HepG2 (cell line): Measurements from ENCODE around the gene IRX3. TPM values are rescaled to one million over a fixed set of nuclear protein-coding genes. Genes with fewer than 3 reads are reported as not detected.

Experiments
- CEBPG ChIP-seq: IDR thresholded peaks from 2 replicates; pipeline ENCODE4 v1.6.1; 2016
- CREM ChIP-seq, 2 experiments: sonication (generic) in 1 of 2; formaldehyde crosslinking in 1 of 2; IDR thresholded peaks; 2 replicates each; pipeline versions ENCODE4 v1.4.0 to v1.6.1; 2016 to 2020; ENCODE audit warnings: antibody characterized with exemption in 1 of 2, mild to moderate bottlenecking in 1 of 2, missing genetic modification reagents in 1 of 2
- ELF4 ChIP-seq: sonication (generic); formaldehyde crosslinking; IDR thresholded peaks from 2 replicates; pipeline ENCODE4 v1.5.0; 2020; ENCODE audit warnings: missing genetic modification reagents, mild to moderate bottlenecking, moderate library complexity, borderline replicate concordance
- FOXK1 ChIP-seq: sonication (generic); formaldehyde crosslinking; IDR thresholded peaks from 2 replicates; pipeline ENCODE4 v1.4.0; 2020; ENCODE audit warnings: low read depth, missing genetic modification reagents, borderline replicate concordance
- GATAD1 ChIP-seq: IDR thresholded peaks from 2 replicates; pipeline ENCODE4 v1.6.1; 2016; ENCODE audit warnings: missing genetic modification reagents, missing compliant biosample characterization
- GMEB2 ChIP-seq: IDR thresholded peaks from 2 replicates; pipeline ENCODE4 v1.6.1; 2016; ENCODE audit warnings: missing biosample characterization, missing genetic modification reagents, low read depth
- HMG20B ChIP-seq: conservative IDR thresholded peaks from 2 replicates; pipeline ENCODE4 v1.6.1; 2016; ENCODE audit warnings: missing genetic modification reagents, missing compliant biosample characterization
- PBX3 ChIP-seq: sonication (generic); formaldehyde crosslinking; IDR thresholded peaks from 2 replicates; pipeline ENCODE4 v1.8.1; 2023; ENCODE audit warnings: missing genetic modification reagents, inconsistent platforms, borderline replicate concordance
- PLRG1 ChIP-seq: fragments of 450-650 bp; conservative IDR thresholded peaks from 2 replicates; pipeline ENCODE4 v1.6.1; 2016
- PRPF4 ChIP-seq: fragments of 200-400 bp; formaldehyde crosslinking; IDR thresholded peaks from 2 replicates; pipeline ENCODE4 v1.6.1; 2016; ENCODE audit warnings: low read length, low read depth; ENCODE audit not compliant: poor library complexity, severe bottlenecking
- SNRNP70 ChIP-seq: fragments of 200-400 bp; formaldehyde crosslinking; IDR thresholded peaks from 2 replicates; pipeline ENCODE4 v1.6.1; 2017; ENCODE audit warnings: mild to moderate bottlenecking, low read depth, low read length, moderate library complexity
- THAP7 ChIP-seq: sonication (generic); formaldehyde crosslinking; IDR thresholded peaks from 2 replicates; pipeline ENCODE4 v1.8.1; 2023; ENCODE audit warnings: mild to moderate bottlenecking, missing genetic modification reagents
- ZBTB10 ChIP-seq: sonication (generic); formaldehyde crosslinking; IDR thresholded peaks from 2 replicates; pipeline ENCODE4 v1.4.0; 2020; ENCODE audit warnings: missing genetic modification reagents, borderline replicate concordance
- ZFP36 ChIP-seq: fragments of 150-350 bp; IDR thresholded peaks from 2 replicates; pipeline ENCODE4 v1.6.1; 2018; ENCODE audit warnings: borderline replicate concordance, low read length, low read depth; ENCODE audit not compliant: partially characterized antibody
- ZNF225 ChIP-seq: sonication (generic); formaldehyde crosslinking; IDR thresholded peaks from 2 replicates; pipeline ENCODE4 v1.4.0; 2020; ENCODE audit warnings: mild to moderate bottlenecking, missing genetic modification reagents
- ZNF329 ChIP-seq: sonication (generic); formaldehyde crosslinking; IDR thresholded peaks from 2 replicates; pipeline ENCODE4 v1.9.0; 2021; ENCODE audit warnings: low read depth, mild to moderate bottlenecking, missing genetic modification reagents
- ZNF644 ChIP-seq: IDR thresholded peaks from 2 replicates; pipeline ENCODE4 v1.6.1; 2016; ENCODE audit warnings: low read depth
- ZNF652 ChIP-seq: IDR thresholded peaks from 2 replicates; pipeline ENCODE4 v1.6.1; 2016; ENCODE audit warnings: low read depth, borderline replicate concordance
- polyA plus RNA-seq, 8 experiments: library from polyadenylated mRNA; depleted of rRNA in 3 of 8; stranded (reverse) in 7 of 8; unstranded in 1 of 8; fragments of >200 nt; fragmentation: Illumina TruSeq in 4 of 8; extraction: Trizol in 4 of 8; gene quantifications; 2 replicates each; pipeline versions ENCODE4 v1.2.1 to v1.2.3, GENCODE V29; 2011 to 2016; ENCODE audit warnings: low read depth in 4 of 8, missing spikeins in 1 of 8, mixed read lengths in 1 of 8; ENCODE audit not compliant: insufficient read depth in 1 of 8
- total RNA-seq, 5 experiments: library from RNA; depleted of rRNA; stranded (reverse); fragments of >200 nt; fragmentation: Illumina TruSeq; extraction: Trizol; gene quantifications; 2 replicates each; pipeline ENCODE4 v1.2.3, GENCODE V29; 2016; ENCODE audit warnings: low read depth in 1 of 5
- TF ChIP-seq, protein P1 (sequence below): sonication (generic); formaldehyde crosslinking; IDR thresholded peaks from 2 replicates; pipeline ENCODE4 v1.8.1; 2022; ENCODE audit warnings: low read depth, mild to moderate bottlenecking, missing genetic modification reagents

IRX3 gene
- total and polyA plus RNA-seq, 2 of the 13 experiments (the other 11 are each of a cell fraction or from before 2014, with no cell fraction given), result 9.2 to 16.4 TPM

DNA sequence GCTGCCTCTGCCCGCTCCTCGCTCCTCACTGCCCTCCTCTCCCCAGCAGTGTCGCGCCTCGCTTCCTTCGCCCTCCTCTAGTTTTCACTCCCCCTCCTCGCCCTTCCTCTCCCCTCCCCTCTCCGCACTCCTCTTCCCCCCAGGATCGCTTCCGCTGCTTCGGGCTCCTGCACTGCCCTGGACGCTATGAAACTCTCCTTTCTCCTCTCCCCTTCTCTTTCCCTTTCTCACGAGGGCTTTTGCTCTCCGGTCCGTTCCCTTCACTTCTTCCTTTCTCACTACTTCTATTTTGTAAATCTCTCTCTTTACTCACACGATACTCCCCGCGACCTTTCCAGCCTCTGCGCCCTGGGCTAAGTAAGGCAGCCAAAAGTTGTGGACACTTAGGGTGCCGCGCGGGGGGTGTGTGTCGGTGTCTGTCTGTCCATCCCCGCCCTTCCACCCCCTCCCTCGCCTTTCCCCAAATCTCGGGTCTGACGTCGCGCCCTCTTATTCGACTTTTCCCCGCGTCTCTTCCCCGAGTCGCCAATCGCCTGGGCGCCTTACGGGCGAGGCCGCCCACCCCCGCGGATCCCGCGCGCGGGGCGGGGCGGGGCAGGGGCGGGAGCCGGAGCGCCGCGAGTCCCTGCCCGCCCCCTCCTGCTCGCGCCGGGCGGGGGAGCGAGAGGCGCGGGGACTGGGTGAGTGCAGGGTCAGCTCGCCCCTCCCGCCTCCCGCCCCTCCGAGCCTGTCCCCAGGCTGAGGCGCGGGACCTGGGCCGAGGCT lies at the start of gene IRX3 (continued):
- peak; percentile 74 for TF ChIP-seq CREM (IDR thresholded peaks at IDR 0.05)
- no peak for TF ChIP-seq CREM (CRISPR knock-in tag; IDR thresholded peaks at IDR 0.05)
- TF ChIP-seq GMEB2, result no peak
- no peak for TF ChIP-seq THAP7 (CRISPR knock-in tag)
- TF ChIP-seq GATAD1, result peak; percentile 9; the same call in 1 of the 2 replicates
- no peak for TF ChIP-seq CEBPG (CRISPR knock-in tag)
- TF ChIP-seq HMG20B, result 0 out of 2 replicates have a peak, but pooled peaks have one; percentile 10
- TF ChIP-seq PRPF4, result no peak
- TF ChIP-seq PBX3 (CRISPR knock-in tag), result no peak
- TF ChIP-seq ELF4 (CRISPR knock-in tag), result no peak
- no peak for TF ChIP-seq ZNF644 (CRISPR knock-in tag)
- no peak for TF ChIP-seq ZBTB10 (CRISPR knock-in tag)
- no peak for TF ChIP-seq ZFP36
- no peak for TF ChIP-seq ZNF329 (CRISPR knock-in tag)
- TF ChIP-seq, protein P1, sequence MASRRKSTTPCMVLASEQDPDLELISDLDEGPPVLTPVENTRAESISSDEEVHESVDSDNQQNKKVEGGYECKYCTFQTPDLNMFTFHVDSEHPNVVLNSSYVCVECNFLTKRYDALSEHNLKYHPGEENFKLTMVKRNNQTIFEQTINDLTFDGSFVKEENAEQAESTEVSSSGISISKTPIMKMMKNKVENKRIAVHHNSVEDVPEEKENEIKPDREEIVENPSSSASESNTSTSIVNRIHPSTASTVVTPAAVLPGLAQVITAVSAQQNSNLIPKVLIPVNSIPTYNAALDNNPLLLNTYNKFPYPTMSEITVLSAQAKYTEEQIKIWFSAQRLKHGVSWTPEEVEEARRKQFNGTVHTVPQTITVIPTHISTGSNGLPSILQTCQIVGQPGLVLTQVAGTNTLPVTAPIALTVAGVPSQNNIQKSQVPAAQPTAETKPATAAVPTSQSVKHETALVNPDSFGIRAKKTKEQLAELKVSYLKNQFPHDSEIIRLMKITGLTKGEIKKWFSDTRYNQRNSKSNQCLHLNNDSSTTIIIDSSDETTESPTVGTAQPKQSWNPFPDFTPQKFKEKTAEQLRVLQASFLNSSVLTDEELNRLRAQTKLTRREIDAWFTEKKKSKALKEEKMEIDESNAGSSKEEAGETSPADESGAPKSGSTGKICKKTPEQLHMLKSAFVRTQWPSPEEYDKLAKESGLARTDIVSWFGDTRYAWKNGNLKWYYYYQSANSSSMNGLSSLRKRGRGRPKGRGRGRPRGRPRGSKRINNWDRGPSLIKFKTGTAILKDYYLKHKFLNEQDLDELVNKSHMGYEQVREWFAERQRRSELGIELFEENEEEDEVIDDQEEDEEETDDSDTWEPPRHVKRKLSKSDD (CRISPR knock-in tag), result peak; percentile 44; the same call in 1 of the 2 replicates
- TF ChIP-seq PLRG1, result no peak
- TF ChIP-seq FOXK1 (CRISPR knock-in tag), result no peak
- no peak for TF ChIP-seq ZNF652 (CRISPR knock-in tag)
- TF ChIP-seq SNRNP70, result no peak
- TF ChIP-seq ZNF225 (CRISPR knock-in tag), result 0 out of 2 replicates have a peak, but pooled peaks have one; percentile 45
